ENCODE results near the gene CEP63. TPM values are rescaled to one million over a fixed set of nuclear protein-coding genes. Genes with fewer than 3 reads are reported as not detected.

Gene CEP63
- total RNA-seq, 2 experiments from 2014 or later: 21.3 to 25.9 TPM

DNA sequence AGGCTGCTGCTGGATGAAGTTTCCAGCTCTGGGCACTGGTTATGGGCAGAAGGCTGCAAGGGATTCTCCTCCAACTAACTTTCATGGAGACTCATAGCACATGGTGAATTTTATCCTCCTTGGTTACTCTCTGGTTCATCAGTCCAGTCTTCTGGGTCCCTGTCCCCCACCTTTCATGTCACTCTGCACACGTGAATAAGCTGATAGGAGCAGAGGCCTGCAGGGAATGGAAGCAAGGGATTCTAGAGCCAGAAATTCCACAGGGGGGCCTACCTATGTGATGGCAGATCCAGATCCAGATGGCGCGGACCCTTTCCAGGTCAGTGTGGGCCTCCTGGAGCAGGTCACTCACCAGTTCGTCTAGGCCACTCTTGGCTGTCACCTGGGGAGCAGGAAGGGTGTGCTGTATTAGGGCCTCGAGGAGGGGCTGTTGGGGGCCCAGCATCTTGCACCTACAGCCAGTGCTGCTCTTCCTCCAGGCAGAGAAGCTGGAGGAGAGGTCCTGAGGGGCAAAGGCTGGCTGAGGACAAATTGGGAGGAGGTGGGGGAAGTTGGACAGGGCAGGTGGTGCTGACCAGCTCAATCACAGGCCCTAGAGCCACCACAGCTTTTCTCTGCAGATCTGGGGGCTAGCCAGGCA is 134.7 kb downstream of the CEP63 start:
- Mint-ChIP-seq H3K4me3 (no peak overlapping the region), H3K36me3 (ENCODE audit: low read depth) (no peaks in the 10 kb centered on the region), H3K9me3 (ENCODE audit: low read depth) (no peaks in the 10 kb centered on the region), H3K27ac (no peak overlapping the region), H3K4me1 (no peaks in the 10 kb centered on the region), H3K27me3 (no peaks in the 10 kb centered on the region)
- DNase-seq (no peak), ATAC-seq (no peak)
- CTCF ChIA-PET: interaction anchor here (3.0 kb wide), 1 partner anchor 20 kb away, joined by 13 read pairs; no protein-coding TSS in a partner anchor
- POLR2A ChIA-PET: no interaction called here
- intact Hi-C loops (cut with DNase I, micrococcal nuclease): no loop called here

DNA sequence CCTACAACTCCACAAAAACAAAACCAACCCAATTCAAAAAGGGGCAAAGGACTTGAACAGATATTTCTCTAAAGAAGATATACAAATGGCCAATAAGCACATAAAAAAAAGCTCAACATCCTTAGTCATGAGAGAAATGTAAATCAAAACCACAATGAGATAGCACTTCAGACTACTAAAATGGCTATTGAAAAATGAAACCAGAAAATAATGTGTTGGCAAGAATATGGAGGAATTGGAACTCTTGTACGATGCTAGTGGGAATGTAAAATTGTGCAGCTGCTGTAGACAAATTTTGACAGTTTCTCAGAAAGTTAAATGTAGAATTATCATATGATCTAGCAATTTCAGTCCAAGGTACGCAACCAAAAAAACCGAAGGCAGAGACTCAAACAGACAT is 136.0 kb downstream of the CEP63 start:
- DNase-seq: no peak

DNA sequence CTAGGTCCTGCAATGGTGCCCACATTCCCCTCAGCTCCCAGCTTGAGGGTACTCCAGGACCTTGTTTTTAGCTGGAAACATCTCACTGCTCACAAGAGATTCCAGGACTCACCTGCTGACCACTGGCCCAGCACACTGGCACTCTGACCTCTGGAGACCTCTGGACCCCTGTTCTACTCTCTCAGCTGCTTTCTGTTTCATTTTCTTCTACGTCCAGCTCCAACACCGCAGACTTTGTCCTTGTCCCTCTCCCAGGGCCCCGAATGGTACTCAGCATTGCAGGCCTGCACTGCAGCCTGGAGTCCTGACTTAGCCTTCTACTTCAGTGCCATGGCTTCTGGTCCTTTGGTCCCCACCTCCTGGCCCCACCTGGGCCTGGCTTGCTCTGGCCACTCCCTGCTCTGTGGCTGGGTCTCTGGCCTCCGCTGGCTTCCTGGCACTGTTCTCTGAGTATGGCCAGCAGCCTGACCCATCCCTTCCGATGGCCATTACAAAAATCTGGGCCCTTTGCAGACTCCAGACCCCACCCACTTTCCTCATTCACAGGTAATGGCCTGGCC is 137.0 kb downstream of the CEP63 start:
- Mint-ChIP-seq H3K36me3 (ENCODE audit: low read depth) (no peaks in the 10 kb centered on the region), H3K4me1 (no peaks in the 10 kb centered on the region), H3K9me3 (ENCODE audit: low read depth) (no peaks in the 10 kb centered on the region), H3K4me3 (no peak overlapping the region), H3K27me3 (no peaks in the 10 kb centered on the region), H3K27ac (no peak overlapping the region)
- ChIA-PET CTCF (interaction anchor here (1.2 kb wide), 1 partner anchor 58 kb away, joined by 3 read pairs; no protein-coding TSS in a partner anchor), POLR2A (no interaction called here)
- intact Hi-C loops (cut with DNase I, micrococcal nuclease): no loop called here
- ATAC-seq: no peak
- DNase-seq: no peak

More for the DNA sequence above, 136.0 kb downstream of the CEP63 start:
- Mint-ChIP-seq H3K9me3 (ENCODE audit: low read depth) (no peaks in the 10 kb centered on the region), H3K4me3 (no peak overlapping the region), H3K4me1 (no peaks in the 10 kb centered on the region), H3K27ac (no peak overlapping the region), H3K27me3 (no peaks in the 10 kb centered on the region), H3K36me3 (ENCODE audit: low read depth) (no peaks in the 10 kb centered on the region)
- ChIA-PET CTCF (interaction anchor here (3.0 kb wide), 1 partner anchor 21 kb away, joined by 13 read pairs; no protein-coding TSS in a partner anchor), POLR2A (no interaction called here)
- ATAC-seq: no peak
- intact Hi-C loops (cut with DNase I, micrococcal nuclease): no loop called here

DNA sequence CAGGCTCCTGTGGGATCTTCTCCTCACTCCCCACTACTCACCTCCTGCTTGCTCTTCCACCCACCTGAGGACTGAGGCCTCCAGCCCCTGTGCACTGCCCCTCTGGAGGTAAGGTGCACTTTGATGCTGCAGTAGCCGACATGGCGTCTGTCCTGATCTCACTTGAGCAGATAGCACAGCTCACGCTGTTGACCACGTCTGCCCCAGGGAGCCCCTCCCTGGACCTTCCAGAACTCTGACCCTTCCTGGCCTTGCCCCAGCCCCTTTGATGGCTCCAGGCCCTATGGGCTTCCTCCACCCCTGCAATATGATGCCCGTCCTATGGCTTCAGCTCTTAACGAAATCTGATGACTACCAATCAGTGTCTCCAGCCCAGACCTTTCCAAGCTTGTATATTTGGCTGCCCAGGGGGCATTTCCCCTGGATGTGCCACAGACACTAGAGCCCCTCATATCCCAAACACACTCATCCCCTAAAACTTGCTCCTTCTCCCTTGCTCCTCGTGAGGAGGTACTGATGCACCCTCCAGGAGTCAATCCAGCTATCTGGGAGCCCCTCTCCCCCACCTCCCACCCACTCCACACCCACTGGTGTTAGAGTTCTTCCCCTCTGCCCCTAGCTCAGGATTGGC is 137.9 kb downstream of the CEP63 start:
- H3K27ac Mint-ChIP-seq: no peak overlapping the region
- no peaks in the 10 kb centered on the region for H3K36me3 Mint-ChIP-seq (ENCODE audit: low read depth)

More for the DNA sequence above, 137.9 kb downstream of the CEP63 start:
- no peaks in the 10 kb centered on the region for H3K4me1 Mint-ChIP-seq
- ChIA-PET CTCF (interaction anchor here (0.5 to 1.2 kb wide), 2 partner anchors 57 to 65 kb away, joined by 3 to 4 read pairs; no protein-coding TSS in a partner anchor), POLR2A (no interaction called here)
- H3K4me3 Mint-ChIP-seq: no peak overlapping the region
- intact Hi-C loops (cut with DNase I, micrococcal nuclease): no loop called here
- H3K9me3 Mint-ChIP-seq (ENCODE audit: low read depth): peaks cover under 1% of the 10 kb centered on the region
- H3K27me3 Mint-ChIP-seq: peaks cover 1% of the 10 kb centered on the region
- DNase-seq: no peak
- ATAC-seq: no peak

Other genes starting within 250 kb of the CEP63 start
- gene RYK, start 235.2 kb upstream of the CEP63 start, total RNA-seq: 10 to 100 TPM; 23.5 to 24.0 TPM
- gene AMOTL2, start 111.6 kb upstream of the CEP63 start, total RNA-seq: under 1 TPM; 0.32 to 0.42 TPM
- gene ANAPC13, start 72 bp upstream of the CEP63 start, total RNA-seq: 10 to 100 TPM; 35.9 to 39.7 TPM
- gene KY, start 165.0 kb downstream of the CEP63 start, total RNA-seq: not detected

All from activated CD4-positive, alpha-beta T cell treated with anti-CD3 and anti-CD28 coated beads for 36 hours (primary cell).